GM13977 (cell line): ENCODE results near the gene KCTD5.
"Not testable (repeated sequence)": the region's sequence is repeated elsewhere in the genome, so short reads cannot be mapped to it uniquely, and the experiment has no call there.

Source experiments
- DNase-seq: peaks from one replicate; pipeline ENCODE4 v3.0.0; 2012; ENCODE audit warnings: low spot score
- in situ Hi-C: fragments of 300-500 bp; cut with MboI; formaldehyde crosslinking; loops from one replicate; pipeline ENCODE4 v1.12.0; 2022; ENCODE audit warnings: low sequenced_read_pairs, low pct_unique_long_range_greater_than_20kb, mixed read lengths, inconsistent platforms; ENCODE audit not compliant: unreplicated experiment
- TF ChIP-seq, protein P1 (sequence below): IDR thresholded peaks from 2 replicates; pipeline ENCODE4 v1.5.1; 2012; ENCODE audit warnings: mild to moderate bottlenecking, control low read depth; ENCODE audit not compliant: insufficient read depth; ENCODE audit errors: extremely low read depth, missing control alignments

KCTD5 gene

DNA sequence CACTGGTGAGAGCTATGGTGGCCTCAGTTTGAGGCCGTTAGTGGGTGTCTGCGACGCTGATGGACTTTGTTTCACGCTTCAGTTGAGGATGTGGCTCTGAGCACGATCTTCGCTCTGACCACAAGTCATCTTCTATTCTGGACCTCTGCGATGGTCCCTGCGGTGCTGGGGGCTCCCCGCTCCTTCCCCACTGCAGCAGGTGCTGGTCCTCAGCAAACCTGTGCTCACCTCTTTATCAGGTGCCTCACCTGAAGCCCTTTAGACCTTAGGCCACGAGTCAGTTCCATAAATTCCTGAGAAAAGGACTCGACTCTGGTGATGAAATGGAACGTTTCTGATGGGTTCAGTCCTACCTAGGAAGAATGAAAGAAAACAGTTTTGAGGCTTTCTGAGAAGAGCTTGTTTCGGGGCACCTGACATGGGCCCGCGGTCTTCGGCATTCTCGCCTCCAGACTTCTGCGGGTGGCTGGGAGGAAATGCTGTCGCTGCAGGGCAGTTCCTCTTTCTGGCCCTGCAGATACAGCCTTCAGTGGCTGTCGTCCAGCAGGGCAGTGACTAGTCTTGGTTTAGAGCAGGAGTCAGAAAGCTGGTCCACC lies 4.7 kb downstream of the KCTD5 start:
- in situ Hi-C loops: no loop called here
- TF ChIP-seq, protein P1, sequence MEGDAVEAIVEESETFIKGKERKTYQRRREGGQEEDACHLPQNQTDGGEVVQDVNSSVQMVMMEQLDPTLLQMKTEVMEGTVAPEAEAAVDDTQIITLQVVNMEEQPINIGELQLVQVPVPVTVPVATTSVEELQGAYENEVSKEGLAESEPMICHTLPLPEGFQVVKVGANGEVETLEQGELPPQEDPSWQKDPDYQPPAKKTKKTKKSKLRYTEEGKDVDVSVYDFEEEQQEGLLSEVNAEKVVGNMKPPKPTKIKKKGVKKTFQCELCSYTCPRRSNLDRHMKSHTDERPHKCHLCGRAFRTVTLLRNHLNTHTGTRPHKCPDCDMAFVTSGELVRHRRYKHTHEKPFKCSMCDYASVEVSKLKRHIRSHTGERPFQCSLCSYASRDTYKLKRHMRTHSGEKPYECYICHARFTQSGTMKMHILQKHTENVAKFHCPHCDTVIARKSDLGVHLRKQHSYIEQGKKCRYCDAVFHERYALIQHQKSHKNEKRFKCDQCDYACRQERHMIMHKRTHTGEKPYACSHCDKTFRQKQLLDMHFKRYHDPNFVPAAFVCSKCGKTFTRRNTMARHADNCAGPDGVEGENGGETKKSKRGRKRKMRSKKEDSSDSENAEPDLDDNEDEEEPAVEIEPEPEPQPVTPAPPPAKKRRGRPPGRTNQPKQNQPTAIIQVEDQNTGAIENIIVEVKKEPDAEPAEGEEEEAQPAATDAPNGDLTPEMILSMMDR: no peak
- DNase-seq: peak; percentile 92

DNA sequence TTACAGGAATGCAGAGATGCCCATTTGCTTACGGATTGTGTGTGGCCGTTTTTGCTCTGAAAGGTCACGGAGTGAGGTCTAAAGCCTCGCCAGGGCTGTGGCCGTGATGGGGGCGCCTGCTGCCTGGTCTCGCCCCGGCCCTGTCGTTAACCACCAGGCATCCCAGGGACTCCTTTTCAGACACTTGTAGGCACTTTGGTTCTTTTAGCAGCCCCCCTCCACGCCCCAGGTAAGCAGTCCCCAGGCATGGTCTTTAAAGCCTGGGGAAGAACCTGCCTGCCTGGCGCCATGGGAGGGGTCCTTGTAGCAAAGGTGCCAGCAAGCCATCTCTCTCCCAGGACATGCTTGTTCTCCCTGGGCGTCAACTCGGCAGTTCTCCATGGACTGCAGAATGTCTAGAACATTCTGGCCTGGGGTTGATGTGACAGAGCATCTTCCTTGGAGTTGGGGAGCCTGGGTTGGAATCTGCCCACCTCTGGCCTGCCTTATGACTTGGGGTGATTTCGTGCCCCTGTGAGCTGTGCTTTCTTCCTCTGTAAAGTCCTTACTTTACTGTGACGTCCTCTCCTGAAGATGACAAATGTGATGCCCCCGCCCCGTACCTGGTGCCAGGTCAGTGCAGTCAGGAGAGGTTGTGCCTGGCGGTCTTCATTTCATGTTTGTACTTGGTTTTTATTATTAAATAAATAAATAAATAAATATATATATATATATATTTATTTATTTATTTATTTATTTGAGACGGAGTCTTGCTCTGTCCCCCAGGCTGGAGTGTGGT lies 5.4 kb downstream of the KCTD5 start:
- no peak for DNase-seq
- TF ChIP-seq, protein P1: no peak
- in situ Hi-C loops: no loop called here

DNA sequence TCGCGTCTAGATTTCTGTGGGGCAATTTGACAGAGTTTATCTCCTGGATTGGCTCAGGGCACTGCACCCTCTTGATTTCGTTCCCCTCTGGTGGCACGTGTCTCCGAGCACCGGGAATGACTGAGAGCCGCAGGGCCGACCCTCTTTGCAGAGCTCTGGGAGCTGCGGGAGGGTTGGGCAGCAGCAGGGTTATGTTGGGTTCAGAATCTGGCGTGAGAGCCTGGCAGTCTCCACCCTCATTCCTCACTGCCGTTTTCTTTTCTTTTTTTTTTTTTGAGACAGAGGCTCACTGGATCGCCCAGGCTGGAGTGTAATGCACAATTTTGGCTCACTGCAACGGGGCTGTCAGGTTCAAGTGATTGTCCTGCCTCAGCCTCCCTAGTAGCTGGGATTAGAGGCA lies 7.1 kb downstream of the KCTD5 start:
- in situ Hi-C loops, DNase-seq: not testable (repeated sequence)

DNA sequence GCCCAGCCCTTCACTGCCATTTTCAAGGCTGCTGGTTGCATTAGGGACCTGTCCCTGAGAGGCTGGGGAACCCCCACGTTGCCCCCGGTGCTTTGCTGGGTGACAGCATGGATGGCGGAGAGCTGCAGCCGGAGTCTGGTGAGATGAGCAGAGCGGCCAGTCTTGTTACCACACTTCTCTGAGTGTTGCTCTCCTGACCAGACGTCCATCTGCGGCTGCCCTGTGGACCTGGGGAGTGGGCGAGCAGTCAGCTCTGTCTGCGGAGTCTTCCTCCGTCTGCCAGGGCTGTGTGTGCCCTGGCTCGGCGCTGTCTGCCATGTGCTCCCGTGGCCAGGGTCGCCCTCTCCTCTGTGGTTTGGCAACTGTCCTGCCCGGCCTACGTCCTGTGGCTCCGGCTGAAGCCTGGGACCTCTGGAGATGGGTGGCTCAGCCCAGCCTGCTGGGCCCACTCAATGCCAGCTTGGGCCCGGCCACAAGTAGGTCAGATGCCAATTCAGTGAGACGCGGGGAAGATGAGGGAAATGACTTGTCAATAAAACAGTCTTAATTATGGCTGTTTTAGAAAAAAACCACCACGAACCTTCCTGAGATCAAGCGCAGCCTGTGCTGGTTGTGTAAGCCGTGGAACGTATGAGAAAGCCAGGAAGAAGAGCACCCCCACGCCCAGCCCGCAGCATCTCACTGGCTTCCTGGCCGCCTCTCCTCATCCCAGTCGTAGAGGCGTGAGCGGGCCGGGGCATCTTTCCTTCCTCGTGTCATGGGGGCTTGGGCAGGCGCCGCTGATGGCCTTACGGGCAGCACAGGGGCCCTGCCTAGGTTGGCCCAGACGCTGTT lies 7.9 kb downstream of the KCTD5 start:
- in situ Hi-C loops: no loop called here
- TF ChIP-seq, protein P1: no peak
- DNase-seq: no peak

DNA sequence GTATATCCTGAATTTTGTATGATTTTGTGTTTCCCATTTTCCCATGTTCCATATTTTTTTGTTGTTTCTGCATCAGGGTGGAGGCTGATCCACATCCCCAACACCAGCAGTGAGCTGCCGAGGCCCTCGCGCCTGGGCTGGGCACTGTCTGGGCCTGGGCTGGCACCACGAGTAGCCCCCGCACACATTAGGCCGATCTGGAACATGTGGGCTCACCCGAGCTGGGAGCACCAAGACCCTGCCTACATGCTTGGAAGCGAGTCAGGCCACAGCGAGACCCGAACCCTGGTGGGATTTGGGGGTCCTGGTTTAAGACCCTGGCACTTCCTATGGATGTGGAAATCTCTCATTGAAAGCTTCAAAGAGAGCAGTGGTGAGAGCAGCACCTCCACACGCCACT lies 8.5 kb downstream of the KCTD5 start:
- in situ Hi-C loops: no loop called here
- TF ChIP-seq, protein P1: no peak
- DNase-seq: no peak

DNA sequence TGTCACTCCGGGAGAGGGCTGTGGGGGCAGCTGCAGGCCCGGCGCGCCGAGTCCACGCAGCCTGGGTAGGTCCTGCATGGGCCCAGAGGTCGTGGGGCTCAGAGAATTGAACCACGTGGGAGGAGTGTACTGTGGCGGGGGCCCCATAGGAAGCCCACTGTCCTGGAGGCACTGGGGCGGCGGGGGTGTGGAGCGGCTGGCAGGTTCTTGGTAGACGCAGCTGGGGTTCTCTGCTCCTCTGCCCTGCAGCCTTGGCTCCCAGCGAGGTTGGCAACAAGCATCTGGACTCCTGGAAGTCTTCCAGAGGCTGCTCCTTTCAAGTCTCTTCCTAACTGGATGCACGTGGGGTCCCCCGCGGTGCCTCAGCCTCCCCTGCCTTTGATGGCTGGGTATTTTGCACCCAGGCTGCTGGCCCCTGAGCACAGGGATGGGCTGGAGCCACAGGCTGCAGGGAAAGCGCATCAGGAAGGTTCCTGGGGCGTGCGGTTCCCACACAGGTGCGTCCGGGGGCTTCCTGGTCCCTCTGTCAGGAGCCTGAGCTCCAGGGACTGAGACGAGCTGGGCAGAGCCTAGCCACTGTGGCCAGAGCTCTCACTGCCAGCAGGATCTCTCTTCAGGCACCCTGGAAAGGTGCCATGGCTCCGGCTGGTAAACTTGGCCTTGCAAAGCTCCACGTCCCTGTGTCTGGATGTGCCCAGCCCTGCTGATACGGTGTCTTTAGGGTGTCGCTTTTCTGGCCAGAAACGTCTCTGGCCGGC lies 9.3 kb downstream of the KCTD5 start:
- in situ Hi-C loops: no loop called here

More for the DNA sequence above, 9.3 kb downstream of the KCTD5 start:
- no peak for DNase-seq
- TF ChIP-seq, protein P1: no peak
